ENCODE data around the gene AATK. TPM values are rescaled to one million over a fixed set of nuclear protein-coding genes. Genes with fewer than 3 reads are reported as not detected.

Gene AATK
- total RNA-seq, 1 experiment from 2014 or later, result not detected

DNA sequence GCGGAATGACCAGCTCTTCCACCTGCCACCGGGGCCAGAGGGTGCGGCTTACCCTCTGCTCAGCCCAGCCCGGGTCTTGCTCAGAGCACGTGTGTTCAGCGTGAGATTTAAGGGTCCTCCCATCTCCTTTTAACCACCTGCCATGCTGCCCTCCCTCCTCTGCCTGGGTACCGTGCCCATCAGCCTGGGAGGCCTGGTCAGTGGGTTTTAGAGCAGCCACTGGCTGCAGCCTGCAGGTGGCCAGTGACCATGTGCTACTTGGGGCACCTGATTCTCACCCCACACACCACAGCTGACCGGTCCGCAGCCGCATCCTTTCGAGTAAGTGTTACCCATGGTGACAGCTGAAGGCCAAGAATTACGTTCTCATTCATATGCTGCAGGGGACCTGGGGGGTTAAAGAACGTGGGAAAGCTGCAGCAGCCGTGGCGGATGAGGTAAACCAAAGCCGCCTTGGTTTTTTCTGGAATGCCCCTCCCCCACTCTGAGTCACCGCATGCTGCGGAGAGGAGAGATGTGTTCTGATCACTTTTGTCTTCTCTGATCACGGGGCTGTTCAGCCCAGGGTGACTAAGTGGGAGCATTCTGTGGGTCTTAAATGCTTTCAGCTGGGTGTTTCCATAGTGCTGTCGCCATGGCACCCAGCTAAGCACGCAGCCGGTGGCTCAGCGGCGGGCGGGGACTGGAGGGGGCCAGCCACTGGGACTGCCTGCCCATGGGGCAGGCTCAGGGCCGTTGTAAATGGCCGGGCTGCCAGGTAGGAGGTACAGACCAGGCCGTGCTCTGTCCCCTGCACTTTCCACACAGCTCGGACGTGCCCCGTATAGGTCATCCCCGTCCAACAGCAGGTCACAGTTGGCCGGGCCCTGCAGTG is 71.3 kb downstream of the AATK start:
- CTCF ChIA-PET, result interaction anchor here (1.6 kb wide), 1 partner anchor 71 kb away, joined by 7 read pairs; no protein-coding TSS in a partner anchor
- Mint-ChIP-seq H3K27me3 (ENCODE audit: unreplicated experiment) (no peaks in the 10 kb centered on the region), H3K27ac (ENCODE audit: unreplicated experiment) (peak overlapping the region; percentile 17), H3K36me3 (ENCODE audit: insufficient read depth, unreplicated experiment) (peaks cover 14% of the 10 kb centered on the region), H3K4me3 (ENCODE audit: low read depth, unreplicated experiment) (peak overlapping the region; percentile 10), H3K4me1 (ENCODE audit: low read depth, unreplicated experiment) (peaks cover 33% of the 10 kb centered on the region), H3K9me3 (ENCODE audit: low read depth, unreplicated experiment) (no peaks in the 10 kb centered on the region)
- intact Hi-C loops (cut with micrococcal nuclease; ENCODE audit: unreplicated experiment), result loop anchor here (5.0 kb wide), 2 partner anchors 52 to 72 kb away; no protein-coding TSS in a partner anchor
- no TSS peak for BruUV-seq (replicated peaks)
- peak; percentile 81 for DNase-seq
- TF ChIP-seq, protein P1, sequence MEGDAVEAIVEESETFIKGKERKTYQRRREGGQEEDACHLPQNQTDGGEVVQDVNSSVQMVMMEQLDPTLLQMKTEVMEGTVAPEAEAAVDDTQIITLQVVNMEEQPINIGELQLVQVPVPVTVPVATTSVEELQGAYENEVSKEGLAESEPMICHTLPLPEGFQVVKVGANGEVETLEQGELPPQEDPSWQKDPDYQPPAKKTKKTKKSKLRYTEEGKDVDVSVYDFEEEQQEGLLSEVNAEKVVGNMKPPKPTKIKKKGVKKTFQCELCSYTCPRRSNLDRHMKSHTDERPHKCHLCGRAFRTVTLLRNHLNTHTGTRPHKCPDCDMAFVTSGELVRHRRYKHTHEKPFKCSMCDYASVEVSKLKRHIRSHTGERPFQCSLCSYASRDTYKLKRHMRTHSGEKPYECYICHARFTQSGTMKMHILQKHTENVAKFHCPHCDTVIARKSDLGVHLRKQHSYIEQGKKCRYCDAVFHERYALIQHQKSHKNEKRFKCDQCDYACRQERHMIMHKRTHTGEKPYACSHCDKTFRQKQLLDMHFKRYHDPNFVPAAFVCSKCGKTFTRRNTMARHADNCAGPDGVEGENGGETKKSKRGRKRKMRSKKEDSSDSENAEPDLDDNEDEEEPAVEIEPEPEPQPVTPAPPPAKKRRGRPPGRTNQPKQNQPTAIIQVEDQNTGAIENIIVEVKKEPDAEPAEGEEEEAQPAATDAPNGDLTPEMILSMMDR (IDR thresholded peaks at IDR 0.05; ENCODE audit: unreplicated experiment), result no peak

DNA sequence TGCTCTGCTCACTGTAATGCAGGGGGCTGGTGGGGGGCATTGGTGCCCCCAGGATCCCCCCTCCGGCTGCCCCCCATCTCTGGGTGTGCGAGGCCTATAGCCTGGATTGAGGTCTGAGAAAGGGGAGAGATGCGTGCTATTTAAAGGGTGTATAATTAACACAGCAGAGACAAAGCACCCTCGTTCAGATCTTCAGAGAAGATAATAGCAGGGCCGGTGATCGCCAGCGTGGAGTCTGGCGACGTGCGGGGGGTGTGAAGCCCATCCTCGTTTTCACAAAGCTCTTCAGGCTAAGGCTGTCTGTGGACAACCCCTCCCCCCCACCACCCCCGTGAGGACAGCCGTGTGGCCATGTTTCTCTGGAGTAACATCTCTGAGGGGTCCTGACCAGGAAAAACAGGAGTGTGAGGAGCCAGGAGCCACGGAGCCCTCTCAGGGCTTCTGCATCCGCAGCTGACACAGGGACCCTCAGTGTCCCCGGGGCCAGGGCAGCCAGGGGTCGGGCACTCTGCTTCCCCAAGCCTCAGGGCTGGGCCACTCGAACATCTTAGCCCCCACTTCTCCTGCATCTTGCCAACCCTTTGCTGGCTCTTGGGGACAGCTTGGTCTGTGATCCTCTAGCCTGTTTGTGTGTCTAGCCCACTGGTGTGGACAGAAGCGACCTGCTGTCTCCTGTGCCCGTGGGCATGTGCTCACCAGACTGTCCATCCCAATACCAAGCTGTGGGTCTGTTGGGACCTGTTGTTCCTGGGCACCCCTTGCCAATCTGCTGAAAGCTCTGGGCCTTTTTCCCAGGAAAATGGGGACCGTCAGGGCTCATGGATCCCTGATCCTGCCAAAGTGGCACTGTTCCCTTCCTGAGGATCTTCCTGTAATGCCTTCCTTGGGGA is 72.2 kb downstream of the AATK start:
- DNase-seq, result no peak
- peaks cover 17% of the 10 kb centered on the region for H3K36me3 Mint-ChIP-seq (ENCODE audit: insufficient read depth, unreplicated experiment)
- no TSS peak for BruUV-seq (replicated peaks)
- intact Hi-C loops (cut with micrococcal nuclease; ENCODE audit: unreplicated experiment), result no loop called here
- H3K4me3 Mint-ChIP-seq (ENCODE audit: low read depth, unreplicated experiment), result peak overlapping the region; percentile 10
- H3K9me3 Mint-ChIP-seq (ENCODE audit: low read depth, unreplicated experiment), result no peaks in the 10 kb centered on the region
- H3K27me3 Mint-ChIP-seq (ENCODE audit: unreplicated experiment), result no peaks in the 10 kb centered on the region
- CTCF ChIA-PET, result interaction anchor here (1.6 kb wide), 1 partner anchor 70 kb away, joined by 7 read pairs; no protein-coding TSS in a partner anchor
- peaks cover 33% of the 10 kb centered on the region for H3K4me1 Mint-ChIP-seq (ENCODE audit: low read depth, unreplicated experiment)
- peak overlapping the region; percentile 17 for H3K27ac Mint-ChIP-seq (ENCODE audit: unreplicated experiment)
- TF ChIP-seq, protein P1 (IDR thresholded peaks at IDR 0.05; ENCODE audit: unreplicated experiment), result no peak

DNA sequence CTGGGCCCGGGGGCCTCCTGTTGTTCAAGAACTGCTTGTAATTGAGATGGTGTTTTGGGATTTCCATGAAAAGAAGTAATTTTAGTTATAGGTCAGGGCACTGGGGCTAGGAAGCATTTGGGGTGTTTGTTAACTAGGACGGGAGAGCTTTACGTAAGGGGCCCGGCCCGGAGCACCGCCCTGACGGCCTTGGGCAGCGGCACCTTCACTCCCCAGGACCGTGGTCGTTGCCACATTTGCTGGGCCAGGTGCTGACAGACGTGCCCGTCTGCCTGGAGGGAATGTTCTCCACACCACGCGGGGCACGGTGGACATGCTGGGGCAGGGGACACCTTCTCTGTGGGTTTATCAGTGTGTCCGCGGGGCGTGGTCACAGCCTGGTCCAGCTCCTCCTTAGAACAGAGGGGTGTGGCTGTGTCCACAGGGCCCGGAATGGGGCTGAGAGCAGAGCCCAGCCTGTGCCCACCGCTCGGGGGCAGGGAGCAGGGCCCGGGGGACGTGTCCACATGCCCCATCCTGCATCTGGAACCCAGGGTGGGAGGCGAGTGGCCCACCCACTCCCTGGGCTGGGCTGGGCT is 73.4 kb downstream of the AATK start:
- Mint-ChIP-seq H3K9me3 (ENCODE audit: low read depth, unreplicated experiment) (no peaks in the 10 kb centered on the region), H3K27ac (ENCODE audit: unreplicated experiment) (no peak overlapping the region), H3K4me1 (ENCODE audit: low read depth, unreplicated experiment) (peaks cover 31% of the 10 kb centered on the region), H3K27me3 (ENCODE audit: unreplicated experiment) (no peaks in the 10 kb centered on the region), H3K36me3 (ENCODE audit: insufficient read depth, unreplicated experiment) (peaks cover 17% of the 10 kb centered on the region), H3K4me3 (ENCODE audit: low read depth, unreplicated experiment) (no peak overlapping the region)
- no TSS peak for BruUV-seq (replicated peaks)
- intact Hi-C loops (cut with micrococcal nuclease; ENCODE audit: unreplicated experiment), result no loop called here
- CTCF ChIA-PET, result interaction anchor here (0.7 kb wide), 1 partner anchor 65 kb away, joined by 16 read pairs; no protein-coding TSS in a partner anchor
- TF ChIP-seq, protein P1 (IDR thresholded peaks at IDR 0.05; ENCODE audit: unreplicated experiment), result no peak
- no peak for DNase-seq
